GM21723 (cell line): ENCODE results near the gene TBL1XR1.
A peak's percentile ranks its signal among the peaks of the same experiment; 100 is the strongest.
"Not testable (repeated sequence)": the region's sequence is repeated elsewhere in the genome, so short reads cannot be mapped to it uniquely, and the experiment has no call there.

ENCODE experiments used
- ATAC-seq: cut with Tn5 transposase; IDR thresholded peaks from one replicate; pipeline ENCODE4 v1.9.1; 2021; ENCODE audit warnings: mild to moderate bottlenecking, moderate library complexity; ENCODE audit not compliant: unreplicated experiment

Gene TBL1XR1

GRCh38 chr3:177184602-177185001, 12.7 kb downstream of the TBL1XR1 start:
- peak; percentile 90 for ATAC-seq

GRCh38 chr3:177182352-177182751, 14.9 kb downstream of the TBL1XR1 start:
- ATAC-seq: no peak

GRCh38 chr3:177181418-177181817, 15.9 kb downstream of the TBL1XR1 start:
- ATAC-seq: no peak

GRCh38 chr3:177180506-177180905, 16.8 kb downstream of the TBL1XR1 start:
- no peak for ATAC-seq

GRCh38 chr3:177179281-177180067, 17.8 kb downstream of the TBL1XR1 start:
- no peak for ATAC-seq

GRCh38 chr3:177177749-177178221, 19.5 kb downstream of the TBL1XR1 start:
- ATAC-seq: no peak

GRCh38 chr3:177174607-177175170, 22.6 kb downstream of the TBL1XR1 start:
- ATAC-seq: no peak

GRCh38 chr3:177169936-177170722, 27.2 kb downstream of the TBL1XR1 start:
- no peak for ATAC-seq

- ATAC-seq: no peak
These were observed 28.9 kb downstream of the TBL1XR1 start for GRCh38 chr3:177168431-177168830.

GRCh38 chr3:177162742-177163141, 34.5 kb downstream of the TBL1XR1 start:
- no peak for ATAC-seq

GRCh38 chr3:177161603-177162002, 35.7 kb downstream of the TBL1XR1 start:
- ATAC-seq: not testable (repeated sequence)

GRCh38 chr3:177158461-177158860, 38.8 kb downstream of the TBL1XR1 start:
- no peak for ATAC-seq

- no peak for ATAC-seq
These were observed 39.8 kb downstream of the TBL1XR1 start for GRCh38 chr3:177157492-177157891.

GRCh38 chr3:177154733-177155132, 42.5 kb downstream of the TBL1XR1 start:
- no peak for ATAC-seq

- ATAC-seq: peak; percentile 53
These were observed 46.2 kb downstream of the TBL1XR1 start for GRCh38 chr3:177150970-177151627.

- no peak for ATAC-seq
These were observed 46.9 kb downstream of the TBL1XR1 start for GRCh38 chr3:177150218-177150916.

- no peak for ATAC-seq
These were observed 48.2 kb downstream of the TBL1XR1 start for GRCh38 chr3:177149106-177149505.

GRCh38 chr3:177147790-177148189, 49.5 kb downstream of the TBL1XR1 start:
- no peak for ATAC-seq

GRCh38 chr3:177146646-177147045, 50.6 kb downstream of the TBL1XR1 start:
- ATAC-seq: no peak

GRCh38 chr3:177145954-177146353, 51.3 kb downstream of the TBL1XR1 start:
- ATAC-seq: peak; percentile 33
